H1 (cell line): ENCODE results near the gene TGM6. TPM values are rescaled to one million over a fixed set of nuclear protein-coding genes. Genes with fewer than 3 reads are reported as not detected.

ENCODE experiments used
- CTCF ChIA-PET: fragments of 300-600 bp; sonication (Branson Sonifier 250); formaldehyde crosslinking; loops from one replicate; lab custom pipeline; 2021; ENCODE audit not compliant: partially characterized antibody; lab: Charles Lee
- POLR2A ChIA-PET: fragments of 300-600 bp; sonication (Branson Sonifier 250); formaldehyde crosslinking; loops from one replicate; lab custom pipeline; 2021; ENCODE audit warnings: inconsistent platforms; ENCODE audit not compliant: partially characterized antibody; lab: Charles Lee
- DNase-seq, 2 experiments: peaks; one replicate each; pipeline versions ENCODE4 v3.0.0 to v3.0.0-alpha.2; 2010 to 2022; ENCODE audit warnings: low spot score in 2 of 2, low read depth in 1 of 2, mixed read lengths in 1 of 2
- FAIRE-seq: peaks from 2 replicates; lab custom pipeline; 2011; peaks lifted over from hg19 to GRCh38; lab: Jason Lieb, UNC
- H2AFZ ChIP-seq: 2 replicates; pipeline ENCODE4 v1.8.1; 2012; ENCODE audit warnings: low read length, inconsistent platforms
- H2AK5ac ChIP-seq: 2 replicates; pipeline ENCODE4 v1.6.1; 2013; ENCODE audit warnings: low read depth, low read length
- H2BK120ac ChIP-seq: replicated peaks from 2 replicates; pipeline ENCODE3; 2013; ENCODE audit warnings: low read depth, low read length, inconsistent platforms
- H2BK12ac ChIP-seq: 2 replicates; pipeline ENCODE4 v1.6.1; 2013; ENCODE audit warnings: low read depth, low read length
- H2BK15ac ChIP-seq: 2 replicates; pipeline ENCODE4 v1.6.1; 2013; ENCODE audit warnings: low read length
- H2BK20ac ChIP-seq: 2 replicates; pipeline ENCODE4 v1.6.1; 2013; ENCODE audit warnings: low read length
- H2BK5ac ChIP-seq: 2 replicates; pipeline ENCODE4 v1.6.1; 2013; ENCODE audit warnings: low read depth, low read length
- H3K14ac ChIP-seq: 2 replicates; pipeline ENCODE4 v1.6.1; 2013; ENCODE audit warnings: inconsistent platforms; ENCODE audit not compliant: insufficient read length
- H3K18ac ChIP-seq: 2 replicates; pipeline ENCODE4 v1.6.1; 2013; ENCODE audit warnings: low read length; ENCODE audit errors: extremely low read depth
- H3K23ac ChIP-seq: 2 replicates; pipeline ENCODE4 v1.6.1; 2013; ENCODE audit warnings: inconsistent platforms; ENCODE audit not compliant: insufficient read length
- H3K23me2 ChIP-seq: 2 replicates; pipeline ENCODE4 v1.6.1; 2013; ENCODE audit warnings: low read depth, low read length
- H3K27ac ChIP-seq: 2 replicates; pipeline ENCODE4 v1.6.1; 2011; ENCODE audit warnings: low read depth, low read length, inconsistent platforms
- H3K27me3 ChIP-seq, 4 experiments: replicated peaks in 1 of 4; 1 replicate in 1 of 4; 2 replicates in 3 of 4; pipeline versions ENCODE4 v1.6.1 to v1.8.1; 2011 to 2013; ENCODE audit warnings: low read length in 3 of 4, mild to moderate bottlenecking in 3 of 4, inconsistent platforms in 2 of 4, mixed read lengths in 2 of 4, moderate library complexity in 1 of 4; ENCODE audit not compliant: control insufficient read depth in 3 of 4, insufficient read depth in 3 of 4; ENCODE audit errors: extremely low read depth in 1 of 4
- H3K36me3 ChIP-seq, 4 experiments: 2 replicates each; pipeline versions ENCODE4 v1.6.1 to v1.8.1; 2011 to 2013; ENCODE audit warnings: mild to moderate bottlenecking in 4 of 4, low read length in 3 of 4, moderate library complexity in 2 of 4, control low read depth in 1 of 4, inconsistent platforms in 1 of 4; ENCODE audit not compliant: insufficient read depth in 4 of 4, control insufficient read depth in 2 of 4
- H3K4ac ChIP-seq: replicated peaks from 2 replicates; pipeline ENCODE3; 2013; ENCODE audit warnings: low read length, low read depth, mixed read lengths, inconsistent platforms; ENCODE audit not compliant: insufficient read length
- H3K4me1 ChIP-seq, 4 experiments: replicated peaks in 1 of 4; 1 replicate in 1 of 4; 2 replicates in 3 of 4; pipeline versions ENCODE4 v1.6.1 to v1.8.1; 2011 to 2013; ENCODE audit warnings: low read length in 3 of 4, inconsistent platforms in 2 of 4, mixed read lengths in 1 of 4; ENCODE audit not compliant: insufficient read depth in 4 of 4, control insufficient read depth in 3 of 4
- H3K4me2 ChIP-seq, 2 experiments: 2 replicates each; pipeline versions ENCODE4 v1.6.1 to v1.8.1; 2011 to 2013; ENCODE audit warnings: low read depth in 2 of 2, low read length in 2 of 2, control low read depth in 1 of 2, inconsistent platforms in 1 of 2, mild to moderate bottlenecking in 1 of 2; ENCODE audit not compliant: insufficient read depth in 1 of 2
- H3K4me3 ChIP-seq, 4 experiments: fragments of 200-600, 300-600 bp in 1 of 4; sonication (generic), shearing (Covaris generic), sonication (Bioruptor Twin) in 1 of 4; 2 replicates each; pipeline versions ENCODE4 v1.5.1 to v1.8.1; 2011 to 2016; ENCODE audit warnings: low read length in 4 of 4, low read depth in 3 of 4, control low read depth in 2 of 4, inconsistent platforms in 2 of 4, mild to moderate bottlenecking in 2 of 4, mixed read lengths in 1 of 4, moderate library complexity in 1 of 4; ENCODE audit not compliant: insufficient read depth in 2 of 4; ENCODE audit errors: extremely low read depth in 1 of 4
- H3K56ac ChIP-seq: replicated peaks from 2 replicates; pipeline ENCODE3; 2013; ENCODE audit warnings: low read depth, mild to moderate bottlenecking, mixed read lengths, low read length, inconsistent platforms; ENCODE audit not compliant: insufficient read length
- H3K79me1 ChIP-seq: 2 replicates; pipeline ENCODE4 v1.6.1; 2013; ENCODE audit warnings: low read depth, low read length, control low read depth
- H3K79me2 ChIP-seq, 2 experiments: 2 replicates each; pipeline versions ENCODE4 v1.6.1 to v1.8.1; 2012 to 2013; ENCODE audit warnings: low read length in 2 of 2, mild to moderate bottlenecking in 2 of 2, inconsistent platforms in 1 of 2; ENCODE audit not compliant: insufficient read depth in 2 of 2, control insufficient read depth in 1 of 2
- H3K9ac ChIP-seq, 4 experiments: replicated peaks in 1 of 4; 1 replicate in 1 of 4; 2 replicates in 3 of 4; pipeline versions ENCODE4 v1.6.1 to v1.8.1; 2011 to 2013; ENCODE audit warnings: low read depth in 3 of 4, low read length in 3 of 4, control low read depth in 2 of 4, mild to moderate bottlenecking in 2 of 4, moderate library complexity in 2 of 4, inconsistent platforms in 1 of 4; ENCODE audit errors: extremely low read depth in 1 of 4
- H3K9me3 ChIP-seq, 2 experiments: 2 replicates each; pipeline versions ENCODE4 v1.6.1 to v1.8.1; 2012 to 2013; ENCODE audit warnings: mild to moderate bottlenecking in 2 of 2, moderate library complexity in 2 of 2, control low read depth in 1 of 2, inconsistent platforms in 1 of 2, low read depth in 1 of 2, low read length in 1 of 2, mixed read lengths in 1 of 2; ENCODE audit not compliant: insufficient read depth in 2 of 2
- H4K20me1 ChIP-seq, 2 experiments: replicated peaks in 1 of 2; 2 replicates each; pipeline versions ENCODE3 to v1.8.1; 2011 to 2013; ENCODE audit warnings: inconsistent platforms in 2 of 2, low read length in 2 of 2, mild to moderate bottlenecking in 1 of 2; ENCODE audit not compliant: insufficient read depth in 2 of 2, control insufficient read depth in 1 of 2
- H4K5ac ChIP-seq: 2 replicates; pipeline ENCODE4 v1.6.1; 2013; ENCODE audit warnings: low read length, low read depth, mixed read lengths, inconsistent platforms; ENCODE audit not compliant: insufficient read length
- H4K8ac ChIP-seq: 2 replicates; pipeline ENCODE4 v1.8.0; 2013; ENCODE audit warnings: mild to moderate bottlenecking, moderate library complexity, low read length, inconsistent platforms; ENCODE audit not compliant: insufficient read depth; ENCODE audit errors: extremely low read depth
- H4K91ac ChIP-seq: replicated peaks from 2 replicates; pipeline ENCODE3; 2013; ENCODE audit warnings: low read length, mixed read lengths, inconsistent platforms; ENCODE audit not compliant: insufficient read length
- GABPA ChIP-seq: IDR thresholded peaks from 2 replicates; pipeline ENCODE4 v1.6.1; 2011; ENCODE audit warnings: mild to moderate bottlenecking, low read length, moderate library complexity, borderline replicate concordance; ENCODE audit not compliant: insufficient read depth
- HDAC2 ChIP-seq, 2 experiments: fragments of 300-600 bp in 1 of 2; sonication (generic) in 1 of 2; IDR thresholded peaks; 2 replicates each; pipeline ENCODE4 v1.6.1; 2011 to 2012; ENCODE audit warnings: low read depth in 2 of 2, low read length in 2 of 2, mild to moderate bottlenecking in 2 of 2, moderate library complexity in 2 of 2, borderline replicate concordance in 1 of 2, inconsistent platforms in 1 of 2
- HDAC6 ChIP-seq: IDR thresholded peaks from one replicate; pipeline ENCODE4 v1.7.1; 2012; ENCODE audit warnings: low read depth, mild to moderate bottlenecking, inconsistent platforms, low read length, moderate library complexity
- KDM1A ChIP-seq: fragments of 200-600, 300-600 bp; sonication (generic); IDR thresholded peaks from 2 replicates; pipeline ENCODE4 v1.7.1; 2016; ENCODE audit warnings: mild to moderate bottlenecking, low read length, borderline replicate concordance
- MAX ChIP-seq: IDR thresholded peaks from 2 replicates; pipeline ENCODE4 v1.6.1; 2012; ENCODE audit warnings: inconsistent platforms
- SIN3A ChIP-seq, 2 experiments: IDR thresholded peaks in 1 of 2; conservative IDR thresholded peaks in 1 of 2; 2 replicates each; pipeline ENCODE4 v1.6.1; 2011 to 2012; ENCODE audit warnings: low read length in 2 of 2, improper control_type of control experiment in 1 of 2, low read depth in 1 of 2, mild to moderate bottlenecking in 1 of 2
- SP2 ChIP-seq: IDR thresholded peaks from 2 replicates; pipeline ENCODE4 v1.6.1; 2012; ENCODE audit warnings: mild to moderate bottlenecking, low read length, inconsistent platforms
- TEAD4 ChIP-seq: IDR thresholded peaks from 2 replicates; pipeline ENCODE4 v1.6.1; 2012; ENCODE audit warnings: low read depth, low read length, inconsistent platforms, mixed read lengths
- ZNF274 ChIP-seq: IDR thresholded peaks from 2 replicates; pipeline ENCODE4 v1.7.0; 2012; ENCODE audit warnings: low read length, borderline replicate concordance; ENCODE audit errors: extremely low read depth
- WGBS, 2 experiments: shearing (Covaris generic) in 1 of 2; methylation state at CpG; one replicate each; pipeline versions ENCODE4 v1.1.6 to v1.1.7; 2013 to 2015; ENCODE audit warnings: low lambda C conversion rate in 2 of 2, mixed read lengths in 2 of 2, inconsistent platforms in 1 of 2, low coverage in 1 of 2, missing lambda C conversion rate in 1 of 2; ENCODE audit not compliant: insufficient replicate concordance in 2 of 2, insufficient coverage in 1 of 2, insufficient read length in 1 of 2; ENCODE audit errors: extremely low coverage in 1 of 2, missing lambda C conversion rate in 1 of 2; 5-methylcytosine and 5-hydroxymethylcytosine counted together
- polyA plus RNA-seq, 7 experiments: library from polyadenylated mRNA; depleted of rRNA in 3 of 7; stranded (reverse) in 5 of 7; unstranded in 2 of 7; fragments of >200 nt in 5 of 7; fragments of 200-250 nt in 2 of 7; gene quantifications; 1 replicate in 5 of 7; 2 replicates in 1 of 7; 4 replicates in 1 of 7; pipeline versions ENCODE4 v1.2.1 to v1.2.3, GENCODE V29; 2011 to 2013; ENCODE audit warnings: missing spikeins in 2 of 7, mixed read lengths in 2 of 7
- total RNA-seq: library from RNA; stranded (reverse); fragmentation: NEBNext Ultra II Directional; extraction: Animal tissue kit (Norgen Biotek cat#: 25700); gene quantifications from 2 replicates; pipeline ENCODE4 v1.2.1, GENCODE V29; 2021
- TF ChIP-seq, protein P1 (sequence below): IDR thresholded peaks from 2 replicates; pipeline ENCODE4 v1.6.1; 2012; ENCODE audit warnings: low read length, inconsistent platforms

The TGM6 gene
- total and polyA plus RNA-seq, 2 of the 8 experiments (the other 6 are each of a cell fraction or from before 2014, with no cell fraction given), result 0.03 TPM; not detected in 1

DNA sequence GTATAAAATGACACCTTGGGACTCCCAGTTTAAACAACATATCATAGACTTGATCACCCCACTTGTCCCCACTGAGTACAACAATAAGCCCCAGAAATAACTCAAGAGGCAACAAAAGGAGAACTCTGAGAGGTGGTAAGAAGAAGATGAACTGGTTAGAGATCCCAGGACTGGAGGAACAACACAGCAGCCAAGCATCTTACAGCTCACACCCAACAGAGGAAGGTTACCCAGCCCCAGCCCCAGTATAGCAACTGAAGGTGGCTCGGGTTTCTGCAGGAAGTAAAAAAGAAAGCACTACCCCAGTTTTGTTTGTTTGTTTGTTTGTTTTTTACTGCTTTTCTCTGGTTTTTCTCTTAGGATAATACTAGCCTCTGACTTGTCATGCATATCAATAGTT, 17.1 kb upstream of the TGM6 start:
- Histone ChIP-seq H3K23ac (no peak overlapping the region), H3K14ac (no peak overlapping the region), H2BK12ac (no peak overlapping the region), H3K18ac (no peak overlapping the region), H4K5ac (no peak overlapping the region), H2BK5ac (no peak overlapping the region), H3K79me1 (no peaks in the 10 kb centered on the region), H2BK20ac (no peak overlapping the region), H3K79me2 (no peaks in the 10 kb centered on the region), H2AFZ (peak overlapping the region; percentile 65; the same call in 1 of the 2 replicates), H4K8ac (no peak overlapping the region), H3K27me3 (no peaks in the 10 kb centered on the region), H3K9me3 (no peaks in the 10 kb centered on the region), H3K27ac (no peak overlapping the region), H3K36me3 (no peaks in the 10 kb centered on the region), H3K4me2 (no peak overlapping the region), H4K91ac (no peak overlapping the region), H2AK5ac (no peak overlapping the region), H3K4me1 (no peaks in the 10 kb centered on the region), H3K4me3 (no peak overlapping the region), H3K9ac (no peak overlapping the region), H3K23me2 (peaks cover 2% of the 10 kb centered on the region; the same call in 1 of the 2 replicates), H4K20me1 (no peaks in the 10 kb centered on the region), H2BK120ac (no peak overlapping the region), H3K4ac (no peak overlapping the region), H2BK15ac (no peak overlapping the region), H3K56ac (no peak overlapping the region)
- DNase-seq, result no peak
- POLR2A ChIA-PET, result interaction anchor here (1.1 kb wide), 1 partner anchor 9 kb away, joined by 3 read pairs; no protein-coding TSS in a partner anchor
- no peak for FAIRE-seq
- CTCF ChIA-PET, result interaction anchor here (0.7 to 1.7 kb wide), 10 partner anchors 13 to 126 kb away, joined by 3 to 5 read pairs (median 3); no protein-coding TSS in a partner anchor
- TF ChIP-seq HDAC6 (no peak), TEAD4 (no peak), HDAC2 (IDR thresholded peaks at IDR 0.05; ENCODE audit: borderline replicate concordance in 1 of 2, low read depth in 2 of 2, low read length in 2 of 2) (no peak), KDM1A (no peak), MAX (no peak), SP2 (no peak), SIN3A (conservative IDR thresholded peaks at IDR 0.05 in 1 of 2, IDR thresholded peaks at IDR 0.05 in 1 of 2; ENCODE audit: low read depth in 1 of 2, low read length in 2 of 2) (no peak), ZNF274 (no peak), GABPA (no peak)
- TF ChIP-seq, protein P1, sequence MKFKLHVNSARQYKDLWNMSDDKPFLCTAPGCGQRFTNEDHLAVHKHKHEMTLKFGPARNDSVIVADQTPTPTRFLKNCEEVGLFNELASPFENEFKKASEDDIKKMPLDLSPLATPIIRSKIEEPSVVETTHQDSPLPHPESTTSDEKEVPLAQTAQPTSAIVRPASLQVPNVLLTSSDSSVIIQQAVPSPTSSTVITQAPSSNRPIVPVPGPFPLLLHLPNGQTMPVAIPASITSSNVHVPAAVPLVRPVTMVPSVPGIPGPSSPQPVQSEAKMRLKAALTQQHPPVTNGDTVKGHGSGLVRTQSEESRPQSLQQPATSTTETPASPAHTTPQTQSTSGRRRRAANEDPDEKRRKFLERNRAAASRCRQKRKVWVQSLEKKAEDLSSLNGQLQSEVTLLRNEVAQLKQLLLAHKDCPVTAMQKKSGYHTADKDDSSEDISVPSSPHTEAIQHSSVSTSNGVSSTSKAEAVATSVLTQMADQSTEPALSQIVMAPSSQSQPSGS, result no peak
- WGBS, 2 experiments, result 73% methylated on average over 1 of the region's 1 CpG; no CpG with 5 or more reads in 1 of the 2 experiments
